Tibial nerve (tissue), 4 donors: Measurements from ENCODE around the gene OR2Z1.
"Not testable (repeated sequence)": the region's sequence is repeated elsewhere in the genome, so short reads cannot be mapped to it uniquely, and the experiment has no call there.

ENCODE experiments used
- CTCF ChIP-seq, 5 experiments: fragments of 200-600 bp in 3 of 5; fragments of 450-650 bp in 2 of 5; sonication (generic) in 3 of 5; IDR thresholded peaks; one replicate each; pipeline ENCODE4 v1.5.1; 2016 to 2019; ENCODE audit warnings: antibody characterized with exemption in 5 of 5, mild to moderate bottlenecking in 3 of 5, moderate library complexity in 2 of 5
- EP300 ChIP-seq, 2 donors: sonication (generic); formaldehyde crosslinking; IDR thresholded peaks; one replicate each; pipeline ENCODE4 v1.6.1; 2017; ENCODE audit warnings: antibody characterized with exemption in 2 of 2, mild to moderate bottlenecking in 1 of 2
- POLR2A ChIP-seq, 2 donors: fragments of 450-650 bp; IDR thresholded peaks; one replicate each; pipeline ENCODE4 v1.6.1; 2017; ENCODE audit warnings: antibody characterized with exemption in 2 of 2, mild to moderate bottlenecking in 2 of 2, moderate library complexity in 2 of 2

GRCh38 chr19:8769265-8769664, 47.8 kb downstream of the OR2Z1 start:
- TF ChIP-seq CTCF, POLR2A, EP300 (IDR thresholded peaks at IDR 0.05): not testable (repeated sequence)
